Measurements from ENCODE around the gene PLEKHA1.

- no peak for TF ChIP-seq HNF4A (CRISPR knock-in tag; IDR thresholded peaks at IDR 0.05)
- no peak for TF ChIP-seq TGIF2 (CRISPR knock-in tag; IDR thresholded peaks at IDR 0.05)
- no peak for TF ChIP-seq THRA (CRISPR knock-in tag; IDR thresholded peaks at IDR 0.05; ENCODE audit: borderline replicate concordance)
- no peak for TF ChIP-seq ZKSCAN5 (CRISPR knock-in tag; IDR thresholded peaks at IDR 0.05)
- TF ChIP-seq HNRNPH1 (optimal IDR thresholded peaks at IDR 0.05; ENCODE audit: low read depth, low read length): no peak
These were observed 20.1 kb upstream of the PLEKHA1 start for GRCh38 chr10:122354383-122354782.
